K562 (cell line): ENCODE data around the gene EGFR. TPM values are rescaled to one million over a fixed set of nuclear protein-coding genes. Genes with fewer than 3 reads are reported as not detected.

Source experiments
- ATAC-seq: fragments of 200-7000 bp; cut with Tn5 transposase; 3 replicates; pipeline ENCODE4 v1.9.1; 2020; ENCODE audit warnings: moderate library complexity
- BruUV-seq: library from RNA; stranded (reverse); fragments of 400-500 nt; replicated peaks from 2 replicates; lab custom pipeline; 2021; lab: Mats Ljungman, UMichigan
- CTCF ChIA-PET: fragments of 300-600 bp; formaldehyde crosslinking; extraction: SDS; loops from one replicate; lab custom pipeline; 2021; ENCODE audit warnings: low intra/inter-chr PET ratio; lab: Yijun Ruan, JAX
- POLR2A ChIA-PET: fragments of 300-600, 350-650 bp; sonication (Branson Sonifier 250); formaldehyde crosslinking; extraction: SDS; loops from one replicate; lab custom pipeline; 2021; ENCODE audit warnings: antibody characterized with exemption, inconsistent platforms; lab: Yijun Ruan, JAX
- DNase-seq, 4 experiments: peaks; one replicate each; pipeline versions ENCODE4 v3.0.0 to v3.0.0-alpha.2; 2011 to 2018; ENCODE audit warnings: low spot score in 3 of 4, mixed read lengths in 3 of 4; ENCODE audit errors: extremely low read depth in 1 of 4
- FAIRE-seq: peaks from 2 replicates; lab custom pipeline; 2011; peaks lifted over from hg19 to GRCh38; lab: Jason Lieb, UNC
- H2AFZ ChIP-seq: 2 replicates; pipeline ENCODE4 v1.6.0; 2011; ENCODE audit warnings: low read depth, low read length, control low read depth, inconsistent platforms
- H3K27ac ChIP-seq: fragments of 200-600 bp; 3 replicates; pipeline ENCODE4 v1.8.0; 2011; ENCODE audit warnings: low read depth, mild to moderate bottlenecking, control low read depth, inconsistent platforms, low read length, moderate library complexity, mixed read lengths; ENCODE audit errors: extremely low read depth
- H3K27me3 ChIP-seq, 2 experiments: fragments of 300-600 bp in 1 of 2; 2 replicates in 1 of 2; 3 replicates in 1 of 2; pipeline versions ENCODE4 v1.6.0 to v1.8.0; 2011; ENCODE audit warnings: inconsistent platforms in 2 of 2, low read length in 2 of 2, mild to moderate bottlenecking in 1 of 2, mixed read lengths in 1 of 2, moderate library complexity in 1 of 2; ENCODE audit not compliant: control insufficient read depth in 2 of 2, insufficient read depth in 2 of 2
- H3K36me3 ChIP-seq: fragments of 300-600 bp; 3 replicates; pipeline ENCODE4 v1.8.0; 2011; ENCODE audit warnings: mild to moderate bottlenecking, low read length, inconsistent platforms; ENCODE audit not compliant: control insufficient read depth, insufficient read depth
- H3K4me1 ChIP-seq, 2 experiments: fragments of 200-600 bp in 1 of 2; replicated peaks in 1 of 2; 2 replicates in 1 of 2; 3 replicates in 1 of 2; pipeline versions ENCODE4 v1.5.1 to v1.8.0; 2011; ENCODE audit warnings: inconsistent platforms in 2 of 2, low read length in 2 of 2, mild to moderate bottlenecking in 1 of 2, mixed read lengths in 1 of 2, moderate library complexity in 1 of 2; ENCODE audit not compliant: control insufficient read depth in 2 of 2, insufficient read depth in 2 of 2
- H3K4me2 ChIP-seq: 2 replicates; pipeline ENCODE4 v1.6.1; 2011; ENCODE audit warnings: low read length, control low read depth, inconsistent platforms, mixed read lengths; ENCODE audit not compliant: insufficient read depth
- H3K4me3 ChIP-seq: fragments of 200-600 bp; sonication (generic), shearing (Covaris generic); 2 replicates; pipeline ENCODE4 v1.5.1; 2016; ENCODE audit warnings: control low read depth, inconsistent platforms
- H3K79me2 ChIP-seq: fragments of 200-600 bp; 3 replicates; pipeline ENCODE4 v1.8.0; 2011; ENCODE audit warnings: low read length, inconsistent platforms; ENCODE audit not compliant: control insufficient read depth, insufficient read depth
- H3K9ac ChIP-seq, 2 experiments: 2 replicates each; pipeline versions ENCODE4 v1.6.0 to v1.6.1; 2011; ENCODE audit warnings: low read depth in 2 of 2, low read length in 2 of 2, control low read depth in 1 of 2, inconsistent platforms in 1 of 2, mild to moderate bottlenecking in 1 of 2, mixed read lengths in 1 of 2; ENCODE audit not compliant: insufficient read depth in 1 of 2
- H3K9me1 ChIP-seq: one replicate; pipeline ENCODE4 v1.6.0; 2011; ENCODE audit warnings: inconsistent platforms, mild to moderate bottlenecking, low read length, moderate library complexity; ENCODE audit not compliant: control insufficient read depth, insufficient read depth
- H3K9me3 ChIP-seq: replicated peaks from 2 replicates; pipeline ENCODE4 v1.5.1; 2011; ENCODE audit warnings: low read depth, low read length, inconsistent platforms; ENCODE audit not compliant: control insufficient read depth, insufficient read depth
- H4K20me1 ChIP-seq: replicated peaks from 2 replicates; pipeline ENCODE4 v1.6.1; 2011; ENCODE audit warnings: low read length, inconsistent platforms, mixed read lengths; ENCODE audit not compliant: control insufficient read depth, insufficient read depth
- ARID2 ChIP-seq: fragments of 450-650 bp; IDR thresholded peaks from 2 replicates; pipeline ENCODE4 v1.6.1; 2017; ENCODE audit warnings: antibody characterized with exemption, mild to moderate bottlenecking
- ELF1 ChIP-seq: fragments of 200-800 bp; sonication (Bioruptor generic); IDR thresholded peaks from 2 replicates; pipeline ENCODE4 v1.6.1; 2016; ENCODE audit warnings: missing genetic modification characterization, missing compliant biosample characterization
- GATA2 ChIP-seq: sonication (generic); formaldehyde crosslinking; IDR thresholded peaks from 2 replicates; pipeline ENCODE4 v1.4.0; 2020; ENCODE audit warnings: mild to moderate bottlenecking, missing genetic modification reagents
- GATAD2B ChIP-seq: fragments of 450-650 bp; IDR thresholded peaks from 2 replicates; pipeline ENCODE4 v1.6.1; 2017; ENCODE audit warnings: mild to moderate bottlenecking, borderline replicate concordance
- GTF2F1 ChIP-seq: IDR thresholded peaks from 2 replicates; pipeline ENCODE4 v1.6.1; 2011; ENCODE audit warnings: low read depth, low read length, improper control_type of control experiment
- ZNF785 ChIP-seq: fragments of 250-450 bp; sonication (Bioruptor Pico); IDR thresholded peaks from 2 replicates; pipeline ENCODE4 v1.4.0; 2020; ENCODE audit warnings: mild to moderate bottlenecking
- WGBS: fragments of 100-300 bp; shearing (Covaris generic); methylation state at CpG from one replicate; pipeline ENCODE4 v1.1.6; 2016; ENCODE audit warnings: low coverage, mixed read lengths; ENCODE audit not compliant: insufficient coverage; ENCODE audit errors: missing lambda C conversion rate; 5-methylcytosine and 5-hydroxymethylcytosine counted together
- in situ Hi-C: fragments of 300-500 bp; cut with MboI; formaldehyde crosslinking; loops from 4 replicates; pipeline ENCODE4 v1.15.0; 2018; ENCODE audit warnings: inconsistent platforms, mixed read lengths
- intact Hi-C: fragments of 100-400 bp; cut with micrococcal nuclease; formaldehyde crosslinking; loops from 2 replicates; pipeline ENCODE4 v1.14.2; 2022
- polyA plus RNA-seq, 8 experiments: library from polyadenylated mRNA; depleted of rRNA in 4 of 8; stranded (reverse) in 5 of 8; unstranded in 3 of 8; fragments of >200 nt; fragmentation: Nextera tagmentation in 2 of 8; fragmentation: Illumina TruSeq in 1 of 8; extraction: Ambion mirVana in 2 of 8; extraction: Trizol in 1 of 8; gene quantifications; 2 replicates each; pipeline versions ENCODE4 v1.2.1 to v1.2.3, GENCODE V29; 2011 to 2014; ENCODE audit warnings: inconsistent platforms in 1 of 8, missing spikeins in 1 of 8
- total RNA-seq, 7 experiments: library from RNA; depleted of rRNA in 6 of 7; stranded (reverse); fragments of >200 nt in 6 of 7; fragmentation: Illumina TruSeq in 2 of 7; extraction: Trizol in 2 of 7; gene quantifications; 2 replicates each; pipeline versions ENCODE4 v1.2.1 to v1.2.3, GENCODE V29; 2011 to 2021; ENCODE audit warnings: low replicate concordance in 1 of 7
- TF ChIP-seq, protein P1 (sequence below), 2 experiments: fragments of 450-650 bp in 1 of 2; sonication (generic) in 1 of 2; formaldehyde crosslinking; conservative IDR thresholded peaks; 2 replicates each; pipeline versions ENCODE4 v1.4.0 to v1.8.1; 2020 to 2022; ENCODE audit warnings: mild to moderate bottlenecking in 1 of 2, missing genetic modification reagents in 1 of 2
- TF ChIP-seq, protein P2 (sequence below): fragments of 450-650 bp; IDR thresholded peaks from 2 replicates; pipeline ENCODE4 v1.7.1; 2018; ENCODE audit warnings: mild to moderate bottlenecking, low read depth; ENCODE audit not compliant: partially characterized antibody

Gene EGFR
- total and polyA plus RNA-seq, 9 of the 15 experiments (the other 6 are each of a cell fraction or from before 2014, with no cell fraction given), result 0.13 TPM; not detected in 8

DNA sequence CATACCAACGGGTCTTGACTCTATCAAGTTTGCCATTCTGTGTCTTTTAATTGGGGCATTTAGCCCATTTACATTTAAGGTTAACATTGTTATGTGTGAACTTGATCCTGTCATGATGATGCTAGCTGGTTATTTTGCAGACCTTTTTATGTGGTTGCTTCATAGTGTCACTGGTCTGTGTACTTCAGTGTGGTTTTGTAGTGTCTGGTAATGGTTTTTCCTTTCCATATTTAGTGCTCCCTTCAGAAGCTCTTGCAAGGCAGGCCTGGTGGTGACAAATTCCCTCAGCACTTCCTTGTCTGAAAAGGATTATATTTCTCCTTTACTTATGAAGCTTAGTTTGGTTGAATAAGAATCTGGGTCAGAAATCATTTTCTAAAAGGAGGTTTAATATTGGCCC, 211.2 kb downstream of the EGFR start (continued):
- TF ChIP-seq GATA2 (CRISPR knock-in tag) (no peak), ARID2 (no peak), GTF2F1 (no peak), ELF1 (tag) (no peak), GATAD2B (no peak), ZNF785 (CRISPR knock-in tag) (no peak)
- TF ChIP-seq, protein P1, sequence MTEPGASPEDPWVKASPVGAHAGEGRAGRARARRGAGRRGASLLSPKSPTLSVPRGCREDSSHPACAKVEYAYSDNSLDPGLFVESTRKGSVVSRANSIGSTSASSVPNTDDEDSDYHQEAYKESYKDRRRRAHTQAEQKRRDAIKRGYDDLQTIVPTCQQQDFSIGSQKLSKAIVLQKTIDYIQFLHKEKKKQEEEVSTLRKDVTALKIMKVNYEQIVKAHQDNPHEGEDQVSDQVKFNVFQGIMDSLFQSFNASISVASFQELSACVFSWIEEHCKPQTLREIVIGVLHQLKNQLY (CRISPR knock-in tag; conservative IDR thresholded peaks at IDR 0.05), result no peak

DNA sequence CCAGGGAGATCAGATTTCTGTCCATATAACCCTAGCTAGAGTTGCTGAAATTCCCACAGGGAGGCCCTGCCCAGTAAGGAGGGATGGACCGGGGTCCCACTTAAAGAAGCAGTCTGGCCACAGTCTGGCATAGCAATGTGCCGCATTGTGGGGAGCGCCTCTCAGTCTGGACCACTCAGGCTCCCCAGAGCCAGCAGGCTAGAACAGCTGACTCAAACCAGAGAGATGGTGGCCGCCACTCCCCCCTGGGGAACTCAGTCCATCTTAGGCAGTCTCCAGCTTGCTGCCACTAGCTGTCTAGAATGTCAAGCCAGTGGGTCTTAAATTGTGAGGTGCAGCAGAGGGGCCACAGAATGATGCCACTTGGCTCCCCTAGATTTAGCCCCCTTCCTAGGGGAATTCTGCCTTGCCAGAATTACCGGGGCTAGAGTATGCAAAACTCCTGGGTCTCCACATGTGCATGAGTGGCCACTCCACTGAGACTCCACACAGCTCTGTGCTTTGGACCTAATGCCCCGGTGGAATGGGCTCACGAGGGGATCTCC, 213.0 kb downstream of the EGFR start:
- Histone ChIP-seq H3K4me3 (no peak overlapping the region), H3K9ac (no peak overlapping the region), H3K27ac (no peak overlapping the region), H2AFZ (no peak overlapping the region), H3K4me2 (no peak overlapping the region), H3K36me3 (no peaks in the 10 kb centered on the region)
- BruUV-seq, result no TSS peak
- 3% methylated on average over 7 of the region's 7 CpGs for WGBS
- POLR2A ChIA-PET, result interaction anchor here (0.6 to 0.7 kb wide), 2 partner anchors 8 to 17 kb away, joined by 3 read pairs; no protein-coding TSS in a partner anchor
- intact Hi-C loops, result no loop called here
- TF ChIP-seq, protein P2, sequence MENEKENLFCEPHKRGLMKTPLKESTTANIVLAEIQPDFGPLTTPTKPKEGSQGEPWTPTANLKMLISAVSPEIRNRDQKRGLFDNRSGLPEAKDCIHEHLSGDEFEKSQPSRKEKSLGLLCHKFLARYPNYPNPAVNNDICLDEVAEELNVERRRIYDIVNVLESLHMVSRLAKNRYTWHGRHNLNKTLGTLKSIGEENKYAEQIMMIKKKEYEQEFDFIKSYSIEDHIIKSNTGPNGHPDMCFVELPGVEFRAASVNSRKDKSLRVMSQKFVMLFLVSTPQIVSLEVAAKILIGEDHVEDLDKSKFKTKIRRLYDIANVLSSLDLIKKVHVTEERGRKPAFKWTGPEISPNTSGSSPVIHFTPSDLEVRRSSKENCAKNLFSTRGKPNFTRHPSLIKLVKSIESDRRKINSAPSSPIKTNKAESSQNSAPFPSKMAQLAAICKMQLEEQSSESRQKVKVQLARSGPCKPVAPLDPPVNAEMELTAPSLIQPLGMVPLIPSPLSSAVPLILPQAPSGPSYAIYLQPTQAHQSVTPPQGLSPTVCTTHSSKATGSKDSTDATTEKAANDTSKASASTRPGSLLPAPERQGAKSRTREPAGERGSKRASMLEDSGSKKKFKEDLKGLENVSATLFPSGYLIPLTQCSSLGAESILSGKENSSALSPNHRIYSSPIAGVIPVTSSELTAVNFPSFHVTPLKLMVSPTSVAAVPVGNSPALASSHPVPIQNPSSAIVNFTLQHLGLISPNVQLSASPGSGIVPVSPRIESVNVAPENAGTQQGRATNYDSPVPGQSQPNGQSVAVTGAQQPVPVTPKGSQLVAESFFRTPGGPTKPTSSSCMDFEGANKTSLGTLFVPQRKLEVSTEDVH, result no peak
- TF ChIP-seq, all 486 proteins: peak for 0
- ATAC-seq (no peak), FAIRE-seq (no peak), DNase-seq (no peak)
- in situ Hi-C loops, result no loop called here
- CTCF ChIA-PET, result no interaction called here
- H3K79me2 ChIP-seq, result no peaks in the 10 kb centered on the region
- peaks cover 13 to 45% of the 10 kb centered on the region in 2 experiments; a peak in 4 of 5 replicates for H3K27me3 ChIP-seq
- no peaks in the 10 kb centered on the region for H4K20me1 ChIP-seq
- H3K9me3 ChIP-seq, result no peaks in the 10 kb centered on the region
- no peaks in the 10 kb centered on the region for H3K9me1 ChIP-seq
- H3K4me1 ChIP-seq, result peaks cover 0 to 4% of the 10 kb centered on the region in 2 experiments; a peak in 1 of 5 replicates
